Endodermal cell (in vitro differentiated cells): ENCODE measurements around the gene EEFSEC. TPM values are rescaled to one million over a fixed set of nuclear protein-coding genes. Genes with fewer than 3 reads are reported as not detected.

ENCODE experiments used
- DNase-seq: peaks from one replicate; pipeline ENCODE4 v3.0.0-alpha.2; 2017
- H3K27ac ChIP-seq: 2 replicates; pipeline ENCODE4 v1.5.1; 2013; ENCODE audit warnings: mild to moderate bottlenecking, low read depth, low read length, moderate library complexity
- H3K27me3 ChIP-seq: 2 replicates; pipeline ENCODE4 v1.6.1; 2013; ENCODE audit warnings: mild to moderate bottlenecking, low read length, moderate library complexity; ENCODE audit not compliant: insufficient read depth, control insufficient read depth, poor library complexity, severe bottlenecking
- H3K36me3 ChIP-seq: 2 replicates; pipeline ENCODE4 v1.7.0; 2013; ENCODE audit warnings: mild to moderate bottlenecking, low read length, moderate library complexity; ENCODE audit not compliant: control insufficient read depth, insufficient read depth
- H3K4me1 ChIP-seq: one replicate; pipeline ENCODE4 v1.7.0; 2013; ENCODE audit warnings: low read length; ENCODE audit not compliant: control insufficient read depth, insufficient read depth
- H3K4me3 ChIP-seq: 2 replicates; pipeline ENCODE4 v1.5.1; 2013; ENCODE audit warnings: mild to moderate bottlenecking, low read length, moderate library complexity
- H3K9ac ChIP-seq: 2 replicates; pipeline ENCODE4 v1.6.1; 2013; ENCODE audit warnings: mild to moderate bottlenecking, low read length, moderate library complexity; ENCODE audit not compliant: poor library complexity, severe bottlenecking; ENCODE audit errors: extremely low read depth
- H3K9me3 ChIP-seq: 2 replicates; pipeline ENCODE4 v1.6.1; 2013; ENCODE audit warnings: mild to moderate bottlenecking, low read length, moderate library complexity; ENCODE audit not compliant: control insufficient read depth
- H3K27ac Mint-ChIP-seq: 2 replicates; pipeline ENCODE4 v1.8.0; 2020; ENCODE audit warnings: mixed read lengths
- H3K27me3 Mint-ChIP-seq: 2 replicates; pipeline ENCODE4 v1.8.0; 2021; ENCODE audit warnings: mild to moderate bottlenecking, mixed read lengths; ENCODE audit not compliant: insufficient read depth
- H3K36me3 Mint-ChIP-seq: 2 replicates; pipeline ENCODE4 v1.8.0; 2020; ENCODE audit warnings: low read depth, mixed read lengths
- H3K4me1 Mint-ChIP-seq: 2 replicates; pipeline ENCODE4 v1.8.0; 2020; ENCODE audit warnings: mixed read lengths
- H3K4me3 Mint-ChIP-seq: 2 replicates; pipeline ENCODE4 v1.8.0; 2020; ENCODE audit warnings: mild to moderate bottlenecking, moderate library complexity, mixed read lengths
- H3K9me3 Mint-ChIP-seq: 2 replicates; pipeline ENCODE4 v1.8.0; 2020; ENCODE audit warnings: mild to moderate bottlenecking, mixed read lengths
- CTCF ChIP-seq: fragments of 200-600 bp; sonication (generic); conservative IDR thresholded peaks from 2 replicates; pipeline ENCODE4 v1.5.0; 2021; ENCODE audit warnings: antibody characterized with exemption, mild to moderate bottlenecking
- WGBS, 2 experiments: methylation state at CpG; one replicate each; pipeline versions ENCODE4 v1.1.5 to v1.1.7; 2013; ENCODE audit warnings: missing lambda C conversion rate in 2 of 2, mixed read lengths in 1 of 2; ENCODE audit not compliant: insufficient coverage in 1 of 2, insufficient read length in 1 of 2; 5-methylcytosine and 5-hydroxymethylcytosine counted together
- total RNA-seq, 2 donors: library from RNA; stranded (reverse); fragmentation: NEBNext Ultra II Directional in 1 of 2; extraction: Animal tissue kit (Norgen Biotek cat#: 25700) in 1 of 2; gene quantifications; 2 replicates in 1 of 2; 3 replicates in 1 of 2; pipeline ENCODE4 v1.2.1, GENCODE V29; 2021

Gene EEFSEC
- total RNA-seq, 2 donors from 2014 or later = 11.9 to 15.8 TPM

- Mint-ChIP-seq H3K27me3 (no peaks in the 10 kb centered on the region), H3K36me3 (no peaks in the 10 kb centered on the region), H3K27ac (no peak overlapping the region), H3K9me3 (no peaks in the 10 kb centered on the region), H3K4me3 (no peak overlapping the region), H3K4me1 (peaks cover 19% of the 10 kb centered on the region)
- no peak overlapping the region for H3K27ac ChIP-seq
- no peaks in the 10 kb centered on the region for H3K36me3 ChIP-seq
- H3K9me3 ChIP-seq = no peaks in the 10 kb centered on the region
- WGBS, 2 experiments = 93 to 94% methylated on average over 4 to 6 of the region's 6 CpGs
- H3K27me3 ChIP-seq = no peaks in the 10 kb centered on the region
- TF ChIP-seq CTCF = no peak
- no peak for DNase-seq
- H3K4me3 ChIP-seq = no peak overlapping the region
- H3K9ac ChIP-seq = no peak overlapping the region
- peaks cover 10% of the 10 kb centered on the region for H3K4me1 ChIP-seq
Measured at GRCh38 chr3:128395046-128395445, 241.8 kb downstream of the EEFSEC start.

- Mint-ChIP-seq H3K4me1 (peaks cover 25% of the 10 kb centered on the region), H3K27ac (no peak overlapping the region), H3K36me3 (no peaks in the 10 kb centered on the region), H3K9me3 (no peaks in the 10 kb centered on the region), H3K27me3 (no peaks in the 10 kb centered on the region), H3K4me3 (no peak overlapping the region)
- DNase-seq = no peak
- no peaks in the 10 kb centered on the region for H3K9me3 ChIP-seq
- no peak overlapping the region for H3K4me3 ChIP-seq
- no peak overlapping the region for H3K9ac ChIP-seq
- no peak overlapping the region for H3K27ac ChIP-seq
- H3K4me1 ChIP-seq = peaks cover 15% of the 10 kb centered on the region
- no peaks in the 10 kb centered on the region for H3K36me3 ChIP-seq
- H3K27me3 ChIP-seq = no peaks in the 10 kb centered on the region
- WGBS, 2 experiments = 88 to 93% methylated on average over 5 to 9 of the region's 9 CpGs
- TF ChIP-seq CTCF = peak; percentile 14
Measured at GRCh38 chr3:128395500-128396162, 242.3 kb downstream of the EEFSEC start.

- peaks cover 24% of the 10 kb centered on the region for H3K4me1 ChIP-seq
- no peaks in the 10 kb centered on the region for H3K36me3 ChIP-seq
- no peak overlapping the region for H3K27ac Mint-ChIP-seq
- no peak overlapping the region for H3K4me3 Mint-ChIP-seq
- no peaks in the 10 kb centered on the region for H3K9me3 Mint-ChIP-seq
- no peak for DNase-seq
- no peaks in the 10 kb centered on the region for H3K9me3 ChIP-seq
- TF ChIP-seq CTCF = no peak
- H3K27ac ChIP-seq = peak overlapping the region; percentile 63
- H3K27me3 ChIP-seq = no peaks in the 10 kb centered on the region
- no peaks in the 10 kb centered on the region for H3K27me3 Mint-ChIP-seq
- no peak overlapping the region for H3K9ac ChIP-seq
- peaks cover 37% of the 10 kb centered on the region for H3K4me1 Mint-ChIP-seq
- H3K4me3 ChIP-seq = no peak overlapping the region
- WGBS, 2 experiments = 92 to 94% methylated on average over 2 to 5 of the region's 5 CpGs
- no peaks in the 10 kb centered on the region for H3K36me3 Mint-ChIP-seq
Measured at GRCh38 chr3:128397484-128397883, 244.2 kb downstream of the EEFSEC start.
